GM23338 (cell line): ENCODE data around the gene CASP8. TPM values are rescaled to one million over a fixed set of nuclear protein-coding genes. Genes with fewer than 3 reads are reported as not detected.

Experiments used
- ATAC-seq: fragments of 200-7000 bp; cut with Tn5 transposase; 3 replicates; pipeline ENCODE4 v1.9.1; 2020
- DNase-seq: peaks from one replicate; pipeline ENCODE4 v3.0.0-alpha.2; 2015; ENCODE audit warnings: low spot score
- H2AFZ ChIP-seq: fragments of 200-600 bp; sonication (generic); 2 replicates; pipeline ENCODE4 v1.8.0; 2016; ENCODE audit warnings: antibody characterized with exemption, mild to moderate bottlenecking, moderate library complexity
- H3F3A ChIP-seq: fragments of 200-600 bp; sonication (generic); replicated peaks from 2 replicates; pipeline ENCODE4 v1.8.0; 2017; ENCODE audit warnings: antibody characterized with exemption, mixed run types, low read depth
- H3K27ac ChIP-seq: fragments of 200-600 bp; sonication (generic); 2 replicates; pipeline ENCODE4 v1.6.1; 2016; ENCODE audit warnings: low read depth
- H3K27me3 ChIP-seq: fragments of 200-600 bp; sonication (generic); 2 replicates; pipeline ENCODE4 v1.8.0; 2016; ENCODE audit warnings: mild to moderate bottlenecking, mixed run types, moderate library complexity; ENCODE audit not compliant: insufficient read depth
- H3K36me3 ChIP-seq: fragments of 200-600 bp; sonication (generic); 2 replicates; pipeline ENCODE4 v1.8.0; 2016; ENCODE audit warnings: mild to moderate bottlenecking; ENCODE audit not compliant: insufficient read depth
- H3K4me1 ChIP-seq: fragments of 200-600 bp; sonication (generic); 2 replicates; pipeline ENCODE4 v1.8.0; 2016; ENCODE audit warnings: mild to moderate bottlenecking, moderate library complexity; ENCODE audit not compliant: insufficient read depth
- H3K4me2 ChIP-seq: fragments of 200-600 bp; sonication (generic); 2 replicates; pipeline ENCODE4 v1.7.1; 2017; ENCODE audit warnings: mixed run types
- H3K4me3 ChIP-seq: fragments of 200-600 bp; sonication (generic); 2 replicates; pipeline ENCODE4 v1.6.1; 2016; ENCODE audit warnings: mixed run types
- H3K79me2 ChIP-seq: fragments of 200-600 bp; sonication (generic); replicated peaks from 2 replicates; pipeline ENCODE4 v1.8.0; 2017; ENCODE audit warnings: mild to moderate bottlenecking; ENCODE audit not compliant: insufficient read depth
- H3K9me2 ChIP-seq: fragments of 200-600 bp; sonication (generic); 2 replicates; pipeline ENCODE4 v1.8.0; 2017; ENCODE audit not compliant: insufficient read depth
- H4K20me1 ChIP-seq: fragments of 200-600 bp; sonication (generic); replicated peaks from 2 replicates; pipeline ENCODE4 v1.8.0; 2017; ENCODE audit warnings: mild to moderate bottlenecking; ENCODE audit not compliant: insufficient read depth
- H3K27ac Mint-ChIP-seq: 2 replicates; pipeline ENCODE4 v1.8.0; 2020; ENCODE audit warnings: inconsistent platforms, mild to moderate bottlenecking, moderate library complexity, mixed read lengths
- H3K27me3 Mint-ChIP-seq: 3 replicates; pipeline ENCODE4 v1.8.0; 2022; ENCODE audit warnings: low read depth, mild to moderate bottlenecking, moderate library complexity, mixed read lengths, inconsistent platforms; ENCODE audit not compliant: insufficient read depth, poor library complexity
- H3K36me3 Mint-ChIP-seq: 3 replicates; pipeline ENCODE4 v1.8.0; 2021; ENCODE audit warnings: low read depth, mild to moderate bottlenecking, inconsistent platforms, moderate library complexity, mixed read lengths
- H3K4me1 Mint-ChIP-seq: 3 replicates; pipeline ENCODE4 v1.8.0; 2020; ENCODE audit warnings: mild to moderate bottlenecking, inconsistent platforms, mixed read lengths
- H3K4me3 Mint-ChIP-seq: 3 replicates; pipeline ENCODE4 v1.8.0; 2021; ENCODE audit warnings: moderate library complexity, mild to moderate bottlenecking, inconsistent platforms, mixed read lengths
- H3K9me3 Mint-ChIP-seq: 3 replicates; pipeline ENCODE4 v1.8.0; 2020; ENCODE audit warnings: moderate library complexity, mild to moderate bottlenecking, inconsistent platforms, mixed read lengths
- ETS1 ChIP-seq: IDR thresholded peaks from 2 replicates; pipeline ENCODE4 v1.6.1; 2016; ENCODE audit warnings: antibody characterized with exemption
- EZH2 ChIP-seq: fragments of 200-600 bp; sonication (generic); IDR thresholded peaks from one replicate; pipeline ENCODE4 v1.8.0; 2017; ENCODE audit warnings: antibody characterized with exemption, mild to moderate bottlenecking, low read depth; ENCODE audit not compliant: unreplicated experiment
- ZNF331 ChIP-seq: fragments of 250-450 bp; sonication (Bioruptor Pico); IDR thresholded peaks from 2 replicates; pipeline ENCODE4 v1.5.0; 2020; ENCODE audit warnings: low read depth, mild to moderate bottlenecking, moderate library complexity
- ZNF462 ChIP-seq: fragments of 250-450 bp; sonication (Bioruptor Pico); IDR thresholded peaks from 2 replicates; pipeline ENCODE4 v1.5.0; 2020; ENCODE audit warnings: mild to moderate bottlenecking, moderate library complexity
- polyA plus RNA-seq: library from polyadenylated mRNA; unstranded; fragments of >200 nt; fragmentation: Nextera tagmentation; extraction: Ambion mirVana; gene quantifications from 2 replicates; pipeline ENCODE4 v1.2.1, GENCODE V29; 2016
- total RNA-seq: library from RNA; depleted of rRNA; stranded (reverse); fragments of >200 nt; shearing (Covaris generic); gene quantifications from 2 replicates; pipeline ENCODE4 v1.2.3, GENCODE V29; 2014

The CASP8 gene
- total and polyA plus RNA-seq, 2 experiments from 2014 or later = 2.3 to 3.6 TPM

- no peak for TF ChIP-seq ZNF462 (CRISPR knock-in tag)
These were observed 60.4 kb downstream of the CASP8 start (continued) for GRCh38 chr2:201320701-201321100.

GRCh38 chr2:201322772-201323171 lies 62.4 kb downstream of the CASP8 start:
- H3K79me2 ChIP-seq = no peaks in the 10 kb centered on the region
- no peak overlapping the region for H3K4me3 ChIP-seq
- H4K20me1 ChIP-seq = no peaks in the 10 kb centered on the region
- DNase-seq = no peak
- H3K36me3 ChIP-seq = no peaks in the 10 kb centered on the region
- Mint-ChIP-seq H3K27ac (no peak overlapping the region), H3K4me1 (no peaks in the 10 kb centered on the region), H3K9me3 (peaks cover 15% of the 10 kb centered on the region; the same call in 2 of the 3 replicates), H3K27me3 (peaks cover 12% of the 10 kb centered on the region), H3K36me3 (peaks cover 7% of the 10 kb centered on the region; the same call in 1 of the 3 replicates), H3K4me3 (no peak overlapping the region)
- H3K4me1 ChIP-seq = no peaks in the 10 kb centered on the region
- no peaks in the 10 kb centered on the region for H3K9me2 ChIP-seq
- no peaks in the 10 kb centered on the region for H3F3A ChIP-seq
- no peaks in the 10 kb centered on the region for H3K27me3 ChIP-seq
- no peak overlapping the region for H2AFZ ChIP-seq
- H3K27ac ChIP-seq = no peak overlapping the region
- no peak for ATAC-seq
- no peak overlapping the region for H3K4me2 ChIP-seq
- TF ChIP-seq EZH2 (no peak), ZNF462 (CRISPR knock-in tag) (no peak), ETS1 (no peak), ZNF331 (no peak)
